Hematopoietic multipotent progenitor cell (in vitro differentiated cells): ENCODE measurements around the gene STK10. TPM values are rescaled to one million over a fixed set of nuclear protein-coding genes. Genes with fewer than 3 reads are reported as not detected.

ENCODE experiments used
- DNase-seq, 3 donors: peaks; one replicate each; pipeline ENCODE4 v3.0.0-alpha.2; 2011 to 2015; ENCODE audit warnings: low read depth in 2 of 3, low spot score in 2 of 3
- total RNA-seq: library from RNA; depleted of rRNA; stranded (reverse); fragments of >200 nt; gene quantifications from one replicate; pipeline ENCODE4 v1.2.3, GENCODE V29; 2012

The STK10 gene
- total RNA-seq, 1 donor = 85.1 TPM

DNA sequence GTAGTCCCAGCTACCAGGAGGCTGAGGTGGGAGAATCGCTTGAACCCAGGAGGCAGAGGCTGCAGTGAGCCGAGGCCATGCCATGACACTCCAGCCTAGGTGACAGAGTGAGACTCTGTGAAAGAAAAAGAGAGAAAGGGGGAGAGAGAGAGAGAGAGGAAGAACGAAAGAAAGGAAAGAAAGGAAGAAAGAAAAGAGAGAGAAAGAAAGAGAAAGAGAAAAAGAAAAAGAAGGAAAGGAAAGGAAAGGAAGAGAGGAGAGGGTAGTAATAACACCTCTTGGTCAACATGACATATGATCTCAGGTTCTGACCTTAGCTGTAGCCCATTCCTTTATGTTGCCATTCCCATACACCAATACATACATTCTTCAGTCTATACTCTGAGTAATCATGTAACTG is 195.7 kb downstream of the STK10 start:
- DNase-seq = no peak

Other genes starting within 250 kb of the STK10 start
- gene FBXW11, start 181.6 kb downstream of the STK10 start, total RNA-seq = 41.7 TPM
- gene EFCAB9, start 5.9 kb upstream of the STK10 start, total RNA-seq = not detected
- gene UBTD2, start 95.5 kb upstream of the STK10 start, total RNA-seq = 8.1 TPM